ENCODE measurements around the gene THRA.
A peak's percentile ranks its signal among the peaks of the same experiment; 100 is the strongest.

The THRA gene

GRCh38 chr17:40026816-40027613, 35.8 kb upstream of the THRA start:
- DNase-seq: peak; percentile 74 to 77

- DNase-seq: no peak
Observed at GRCh38 chr17:40027614-40028012, 35.2 kb upstream of the THRA start.

GRCh38 chr17:40028595-40028994, 34.2 kb upstream of the THRA start:
- DNase-seq: no peak

GRCh38 chr17:40031706-40032105, 31.1 kb upstream of the THRA start:
- DNase-seq: no peak

GRCh38 chr17:40032322-40033320, 30.1 kb upstream of the THRA start:
- DNase-seq: no peak

GRCh38 chr17:40033339-40033738, 29.4 kb upstream of the THRA start:
- DNase-seq: no peak

- no peak for DNase-seq
Observed at GRCh38 chr17:40034426-40035161, 28.2 kb upstream of the THRA start.

GRCh38 chr17:40035162-40035559, 27.6 kb upstream of the THRA start:
- DNase-seq: no peak

- no peak for DNase-seq
Observed at GRCh38 chr17:40038882-40039513, 23.8 kb upstream of the THRA start.

GRCh38 chr17:40041196-40041595, 21.6 kb upstream of the THRA start:
- no peak for DNase-seq

- no peak for DNase-seq
Observed at GRCh38 chr17:40056379-40057015, 6.3 kb upstream of the THRA start.

- DNase-seq: no peak
Observed at GRCh38 chr17:40058186-40058784, 4.5 kb upstream of the THRA start.

GRCh38 chr17:40058865-40059264, 3.9 kb upstream of the THRA start:
- no peak for DNase-seq

- no peak for DNase-seq
Observed at GRCh38 chr17:40059729-40060475, 2.9 kb upstream of the THRA start.

- no peak for DNase-seq
Observed at GRCh38 chr17:40060887-40061608, 1.7 kb upstream of the THRA start.

GRCh38 chr17:40061609-40062038, 1.1 kb upstream of the THRA start:
- DNase-seq: no peak

GRCh38 chr17:40063187-40063771, 514 bp downstream of the THRA start:
- no peak for DNase-seq

GRCh38 chr17:40063901-40064531, 1.3 kb downstream of the THRA start:
- DNase-seq: peak in 1 of 2 donors; percentile 13
